ENCODE measurements around the gene BEST4.
"Not testable (repeated sequence)": the region's sequence is repeated elsewhere in the genome, so short reads cannot be mapped to it uniquely, and the experiment has no call there.

Gene BEST4

DNA sequence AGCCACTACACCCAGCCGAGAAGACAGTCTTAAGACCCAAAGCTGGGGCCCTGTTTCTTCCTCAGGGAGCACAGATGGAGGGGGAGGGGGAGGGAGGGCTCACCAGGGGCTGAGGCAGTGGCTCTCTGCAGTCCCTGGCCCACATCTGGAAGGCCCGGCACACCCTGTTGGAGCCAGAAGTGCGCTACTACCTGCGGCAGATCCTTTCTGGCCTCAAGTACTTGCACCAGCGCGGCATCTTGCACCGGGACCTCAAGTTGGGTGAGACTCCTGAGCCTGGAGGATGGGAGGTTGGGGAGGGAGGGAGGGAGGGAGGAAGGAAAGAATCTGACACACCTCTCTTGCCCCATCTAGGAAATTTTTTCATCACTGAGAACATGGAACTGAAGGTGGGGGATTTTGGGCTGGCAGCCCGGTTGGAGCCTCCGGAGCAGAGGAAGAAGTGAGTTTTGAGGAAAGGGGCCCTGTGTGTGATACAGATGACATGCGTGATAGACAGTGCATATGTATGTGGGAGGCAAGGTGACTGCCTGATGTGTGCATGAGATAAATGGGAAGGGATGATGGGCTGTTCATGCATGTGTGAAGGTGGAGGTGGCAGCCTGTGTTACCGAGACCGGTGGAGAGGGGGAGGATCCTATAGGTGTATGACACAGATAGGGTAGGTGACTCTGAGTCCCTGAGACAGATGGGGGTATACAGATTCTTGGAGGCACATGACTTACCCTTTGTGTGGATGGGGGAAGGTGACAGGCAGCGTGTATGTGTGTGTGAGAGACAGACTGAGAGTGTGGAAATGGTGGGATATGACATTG, 13.7 kb upstream of the BEST4 start:
- DNase-seq (ENCODE audit: low spot score in 2 of 2): no peak
- Mint-ChIP-seq H3K9me3 (no peaks in the 10 kb centered on the region), H3K27me3 (no peaks in the 10 kb centered on the region), H3K27ac (peak overlapping the region; percentile 36), H3K4me3 (peak overlapping the region; percentile 85), H3K4me1 (peaks cover 17% of the 10 kb centered on the region), H3K36me3 (peaks cover 11% of the 10 kb centered on the region)
- no peak for ATAC-seq (ENCODE audit: low read depth)

DNA sequence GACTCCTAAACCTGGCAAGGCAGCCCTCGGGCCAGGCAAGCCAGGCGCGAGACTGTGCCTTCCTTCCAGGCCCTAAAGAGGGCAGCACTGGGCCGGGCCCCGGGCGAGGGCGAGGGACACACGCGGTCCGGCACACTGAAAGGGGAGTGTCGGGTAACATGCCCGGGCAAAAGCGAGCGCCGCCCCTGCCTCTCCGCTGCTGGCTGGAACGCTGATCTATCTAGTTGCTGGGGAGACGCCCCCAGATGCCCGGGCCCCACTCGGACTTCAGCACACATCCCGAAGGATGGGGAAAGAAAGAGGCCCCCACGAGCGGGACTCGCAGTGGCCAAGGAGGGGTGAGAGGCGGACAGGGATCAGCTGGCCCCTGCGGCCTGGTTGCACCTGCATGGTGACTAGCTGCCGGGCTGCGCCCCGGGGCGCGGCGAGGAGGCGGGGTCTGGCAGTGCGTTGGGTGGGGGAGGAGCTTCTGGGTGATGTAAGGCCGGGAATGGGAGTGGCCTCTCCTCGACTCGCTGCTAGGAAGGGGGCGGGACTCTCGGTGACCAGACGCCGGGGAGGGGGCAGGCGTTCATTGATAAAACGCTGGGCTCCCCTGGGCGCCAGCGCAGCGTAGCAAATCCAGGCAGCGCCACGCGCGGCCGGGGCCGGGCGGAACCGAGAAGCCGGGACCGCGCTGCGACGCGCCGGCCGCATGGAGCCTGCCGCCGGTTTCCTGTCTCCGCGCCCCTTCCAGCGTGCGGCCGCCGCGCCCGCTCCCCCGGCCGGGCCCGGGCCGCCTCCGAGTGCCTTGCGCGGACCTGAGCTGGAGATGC, 12.0 kb upstream of the BEST4 start, which contains the start of gene PLK3:
Gene PLK3 (plus strand): TSS at position 608 of the 815 bp plus-strand sequence. CDS start 87 bp downstream, at position 695.
- no peaks in the 10 kb centered on the region for H3K27me3 Mint-ChIP-seq
- H3K9me3 Mint-ChIP-seq: no peaks in the 10 kb centered on the region
- H3K4me1 Mint-ChIP-seq: peaks cover 17% of the 10 kb centered on the region
- peak within 1 kb of the TSS; percentile 87 for H3K4me3 Mint-ChIP-seq
- DNase-seq (ENCODE audit: low spot score in 2 of 2) (peak; percentile 96 to 97), ATAC-seq (ENCODE audit: low read depth) (peak; percentile 85)
- peaks cover 8% of the 10 kb centered on the region for H3K36me3 Mint-ChIP-seq
- H3K27ac Mint-ChIP-seq: peak within 1 kb of the TSS; percentile 89

DNA sequence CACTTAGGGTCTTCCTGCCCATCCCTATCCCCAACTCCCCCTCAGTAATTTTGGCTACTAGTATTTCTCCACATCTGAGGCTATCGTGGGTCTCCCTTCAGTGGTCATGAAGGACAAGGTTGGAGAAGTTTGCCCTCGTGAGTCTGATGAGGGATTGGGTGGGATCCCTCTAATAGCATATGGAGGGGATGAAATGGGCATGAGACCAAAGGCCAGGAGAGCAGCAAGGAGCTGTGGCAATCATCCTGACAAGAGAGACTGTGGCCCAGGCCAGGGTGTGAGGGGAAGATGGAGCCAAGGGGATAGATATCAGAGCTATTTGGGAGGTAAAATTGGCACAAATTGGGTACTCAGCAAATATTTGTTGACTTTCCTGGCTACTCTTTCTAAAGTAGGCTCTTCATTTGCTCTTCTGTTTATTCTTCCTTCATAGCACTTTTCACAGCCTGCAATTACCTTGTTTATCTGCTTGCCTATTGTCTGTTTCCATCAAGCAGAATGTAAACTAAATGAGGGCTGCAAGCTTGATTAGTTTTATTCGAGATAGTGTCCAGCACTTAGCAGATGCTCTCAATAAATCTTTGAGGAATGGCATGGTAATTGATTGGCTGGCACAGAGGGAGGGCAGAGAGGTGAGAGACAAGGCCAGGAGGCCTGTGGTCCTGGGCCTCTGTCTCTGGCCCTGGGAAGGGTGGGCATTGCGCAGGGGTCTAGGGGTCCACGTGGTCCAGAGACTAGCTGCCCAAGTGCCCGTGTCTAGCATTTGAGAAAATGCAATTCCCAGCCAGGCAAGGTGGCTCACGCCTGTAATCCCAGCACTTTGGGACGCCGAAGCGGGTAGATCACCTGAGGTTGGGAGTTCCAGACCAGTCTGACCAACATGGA, 10.8 kb upstream of the BEST4 start:
- peak overlapping the region; percentile 89 for H3K27ac Mint-ChIP-seq
- H3K4me1 Mint-ChIP-seq: peaks cover 17% of the 10 kb centered on the region
- H3K36me3 Mint-ChIP-seq: peaks cover 6% of the 10 kb centered on the region
- no peaks in the 10 kb centered on the region for H3K9me3 Mint-ChIP-seq
- no peak for DNase-seq (ENCODE audit: low spot score in 2 of 2)
- H3K27me3 Mint-ChIP-seq: no peaks in the 10 kb centered on the region
- H3K4me3 Mint-ChIP-seq: peak overlapping the region; percentile 32
- ATAC-seq (ENCODE audit: low read depth): no peak

DNA sequence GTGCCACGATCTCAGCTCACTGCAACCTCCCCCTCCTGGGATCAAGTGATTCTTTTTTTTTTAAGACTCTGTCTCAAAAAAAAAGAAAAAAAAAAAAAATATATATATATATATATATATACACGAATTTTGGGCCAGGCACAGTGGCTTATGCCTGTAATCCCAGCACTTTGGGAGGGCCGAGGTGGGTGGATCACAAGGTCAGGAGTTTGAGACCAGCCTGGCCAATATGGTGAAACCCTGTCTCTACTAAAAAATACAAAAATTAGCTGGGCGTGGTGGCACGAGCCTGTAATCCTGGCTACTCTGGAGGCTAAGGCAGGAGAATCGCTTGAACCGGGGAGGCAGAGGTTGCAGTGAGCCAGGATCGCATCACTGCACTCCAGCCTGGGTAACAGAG, 9.9 kb upstream of the BEST4 start:
- not testable (repeated sequence) for H3K27me3 Mint-ChIP-seq; H3K9me3 Mint-ChIP-seq; H3K4me3 Mint-ChIP-seq; ATAC-seq (ENCODE audit: low read depth); DNase-seq (ENCODE audit: low spot score in 2 of 2); H3K36me3 Mint-ChIP-seq; H3K27ac Mint-ChIP-seq
- peaks cover 14% of the 10 kb centered on the region for H3K4me1 Mint-ChIP-seq

DNA sequence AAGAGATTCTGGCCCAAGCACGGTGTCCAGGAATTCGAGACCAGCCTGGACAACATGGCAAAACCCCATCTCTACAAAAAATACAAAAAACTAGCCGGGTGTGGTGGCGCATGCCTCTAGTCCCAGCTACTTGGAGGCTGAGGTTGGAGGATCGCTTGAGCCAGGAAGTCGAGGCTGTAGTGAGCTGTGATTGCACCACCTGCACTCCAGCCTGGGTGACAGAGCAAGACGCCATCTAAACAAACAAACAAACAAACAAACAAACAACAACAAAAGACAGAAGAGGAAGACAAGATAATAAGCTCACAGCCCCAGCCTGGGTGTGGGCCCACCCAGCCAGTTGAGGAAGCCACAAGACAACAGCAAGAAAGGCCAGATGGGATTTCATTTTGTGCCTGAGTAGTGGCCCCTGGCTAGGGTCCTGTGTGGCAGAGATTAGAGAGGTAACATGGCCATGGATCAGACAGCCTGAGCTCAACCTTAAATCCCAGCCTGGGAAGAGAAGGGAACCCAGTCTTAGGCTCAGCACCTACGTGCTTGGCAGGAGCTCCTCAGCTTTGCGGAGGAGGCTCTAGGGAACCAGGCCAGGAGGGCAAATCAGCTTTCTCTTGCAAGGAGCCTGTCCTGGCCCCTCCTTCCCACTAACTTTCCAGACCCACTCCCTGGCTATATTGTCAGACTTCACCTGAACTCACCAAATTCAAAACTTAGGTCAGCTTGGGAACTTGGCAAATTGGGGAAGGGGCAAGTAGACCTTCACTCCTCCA, 4.9 kb upstream of the BEST4 start:
- H3K4me1 Mint-ChIP-seq: peaks cover 2% of the 10 kb centered on the region
- H3K27ac Mint-ChIP-seq: peak overlapping the region; percentile 16
- no peaks in the 10 kb centered on the region for H3K36me3 Mint-ChIP-seq
- no peaks in the 10 kb centered on the region for H3K27me3 Mint-ChIP-seq
- H3K4me3 Mint-ChIP-seq: no peak overlapping the region
- H3K9me3 Mint-ChIP-seq: no peaks in the 10 kb centered on the region
- DNase-seq (ENCODE audit: low spot score in 2 of 2): no peak
- ATAC-seq (ENCODE audit: low read depth): no peak

DNA sequence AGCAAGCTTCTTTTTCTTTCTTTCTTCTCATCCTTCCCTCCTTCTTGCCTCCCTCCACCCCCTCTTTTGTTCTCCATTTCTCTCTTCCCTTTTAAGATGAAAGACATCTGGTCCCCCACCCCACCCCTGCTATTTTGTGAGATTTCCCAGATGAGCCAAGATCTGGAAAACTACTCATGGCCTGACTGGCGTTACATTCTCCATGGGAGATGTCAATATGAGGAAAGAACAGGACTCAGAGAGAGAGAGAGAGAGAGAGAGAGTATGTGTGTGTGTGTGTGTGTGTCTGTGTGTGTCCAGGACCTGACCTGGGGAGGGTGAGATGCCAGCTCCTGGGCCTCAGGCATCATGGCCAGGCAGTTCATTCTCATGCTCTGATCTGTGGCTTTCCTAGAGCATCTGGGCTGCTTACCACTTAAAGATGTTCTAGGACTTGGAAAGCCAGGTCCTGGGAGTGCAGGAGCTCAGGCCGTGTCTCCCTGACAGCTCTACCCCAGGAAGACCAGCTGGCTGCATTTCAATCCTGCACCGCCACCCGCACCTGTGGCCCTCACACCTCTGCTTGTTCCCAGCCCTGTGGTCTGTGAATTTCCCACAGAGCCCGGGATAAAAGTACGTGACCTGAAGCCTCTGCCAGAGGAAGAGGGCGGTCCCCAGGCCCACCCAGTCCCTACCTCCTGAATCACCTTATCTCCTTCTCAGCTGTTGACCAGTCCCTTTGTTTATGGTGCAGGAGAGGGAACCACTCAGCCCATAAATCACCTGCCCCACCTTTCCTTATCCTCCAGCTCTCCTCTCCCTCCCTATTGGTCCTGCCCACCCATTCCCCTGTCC, 3.2 kb upstream of the BEST4 start:
- no peaks in the 10 kb centered on the region for H3K9me3 Mint-ChIP-seq
- peak overlapping the region; percentile 41 for H3K27ac Mint-ChIP-seq
- ATAC-seq (ENCODE audit: low read depth) (no peak), DNase-seq (ENCODE audit: low spot score in 2 of 2) (no peak)
- H3K27me3 Mint-ChIP-seq: no peaks in the 10 kb centered on the region
- peaks cover 6% of the 10 kb centered on the region for H3K4me1 Mint-ChIP-seq
- no peak overlapping the region for H3K4me3 Mint-ChIP-seq
- no peaks in the 10 kb centered on the region for H3K36me3 Mint-ChIP-seq

DNA sequence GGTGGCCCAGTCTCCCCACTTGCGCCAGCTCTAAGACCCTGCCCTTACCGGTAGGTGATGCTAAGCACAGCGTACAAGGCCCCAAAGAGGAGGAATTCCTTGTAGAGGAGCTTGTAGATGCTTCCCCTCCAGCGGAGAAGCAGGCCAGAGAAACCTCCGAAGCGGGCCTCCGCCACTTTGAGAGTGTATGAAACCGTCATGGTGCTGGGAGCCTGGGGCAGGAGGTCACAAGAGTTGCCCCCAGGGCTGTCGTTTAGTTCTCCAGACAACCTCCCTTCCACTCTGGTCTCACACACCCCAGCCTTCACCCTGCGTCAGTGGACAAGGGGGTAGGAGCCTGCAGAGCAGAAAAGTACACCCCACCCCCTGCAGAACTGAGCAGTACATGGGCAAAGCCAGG, 464 bp downstream of the BEST4 start:
- Mint-ChIP-seq H3K27me3 (no peaks in the 10 kb centered on the region), H3K9me3 (no peaks in the 10 kb centered on the region), H3K27ac (no peak overlapping the region), H3K4me1 (peaks cover 23% of the 10 kb centered on the region), H3K36me3 (no peaks in the 10 kb centered on the region), H3K4me3 (no peak overlapping the region)
- DNase-seq (ENCODE audit: low spot score in 2 of 2) (no peak), ATAC-seq (ENCODE audit: low read depth) (no peak)

DNA sequence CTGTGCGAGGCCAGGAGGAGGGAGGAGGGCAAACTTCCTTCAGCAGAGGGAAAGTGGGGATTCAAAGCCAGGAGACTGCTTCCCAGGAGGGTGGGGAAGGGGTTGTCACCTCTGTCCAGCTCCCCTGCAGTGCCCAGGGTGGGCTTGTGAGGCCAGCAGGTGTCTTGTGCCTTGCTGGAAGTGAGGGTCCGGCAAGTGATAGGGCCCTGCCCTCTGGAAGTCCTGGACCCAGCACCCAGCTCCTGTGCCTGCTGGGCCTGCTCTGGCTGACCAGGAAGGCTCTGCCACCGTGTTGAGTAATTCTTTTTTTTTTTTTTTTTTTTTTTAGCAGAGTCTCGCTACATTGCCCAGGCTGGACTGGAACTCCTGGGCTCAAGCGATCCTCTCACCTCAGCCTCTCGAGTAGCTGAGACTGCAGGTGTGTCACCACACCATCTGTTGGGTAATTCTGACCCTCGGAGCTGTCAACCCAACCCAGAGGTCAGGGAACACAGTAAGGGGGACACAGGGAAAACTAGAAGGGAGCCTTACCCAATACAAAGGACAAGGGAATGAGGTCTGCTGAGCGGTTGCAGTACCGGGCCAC, 1.0 kb downstream of the BEST4 start:
- H3K27me3 Mint-ChIP-seq: no peaks in the 10 kb centered on the region
- ATAC-seq (ENCODE audit: low read depth) (no peak), DNase-seq (ENCODE audit: low spot score in 2 of 2) (peak in 1 of 2 donors; percentile 13)
- peak overlapping the region; percentile 83 for H3K4me3 Mint-ChIP-seq
- H3K36me3 Mint-ChIP-seq: no peaks in the 10 kb centered on the region
- H3K4me1 Mint-ChIP-seq: peaks cover 23% of the 10 kb centered on the region
- H3K9me3 Mint-ChIP-seq: no peaks in the 10 kb centered on the region
- peak overlapping the region; percentile 92 for H3K27ac Mint-ChIP-seq

DNA sequence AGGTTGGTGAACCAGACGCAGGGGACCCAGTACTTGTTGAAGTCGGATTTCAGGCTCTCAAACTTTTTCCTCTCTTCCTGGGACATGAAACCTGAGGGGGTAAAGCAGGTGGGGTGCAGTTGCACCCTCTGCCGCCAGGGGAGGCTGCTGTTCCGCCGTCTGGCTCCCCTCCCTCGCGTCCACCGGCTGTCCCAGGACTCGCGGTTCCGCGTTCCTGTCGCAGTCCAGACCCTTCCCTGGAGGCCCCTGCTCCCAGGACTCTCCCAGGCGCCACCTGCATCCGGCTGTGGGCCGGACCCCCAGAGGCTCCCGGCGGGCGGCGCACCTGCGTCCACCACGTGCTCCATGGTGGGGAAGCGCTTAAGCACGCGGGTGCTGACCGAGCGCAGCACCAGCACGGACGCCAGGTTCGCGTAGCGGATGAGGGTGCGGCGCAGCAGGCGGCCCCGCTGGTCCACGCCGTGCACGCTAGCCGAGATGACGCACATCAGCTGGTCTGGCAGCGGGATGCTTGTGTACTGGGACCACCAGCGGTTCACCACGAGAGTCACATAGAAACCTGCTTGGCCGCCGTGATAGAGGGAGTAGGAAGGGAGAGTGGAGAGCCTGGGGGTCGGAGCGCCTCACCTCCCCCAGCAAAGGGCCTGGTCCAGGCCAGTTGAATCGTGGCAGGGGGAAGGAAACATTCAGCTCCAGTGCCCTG, 1.7 kb downstream of the BEST4 start:
- Mint-ChIP-seq H3K4me1 (peaks cover 23% of the 10 kb centered on the region), H3K9me3 (no peaks in the 10 kb centered on the region), H3K4me3 (peak overlapping the region; percentile 83), H3K27ac (peak overlapping the region; percentile 92), H3K27me3 (no peaks in the 10 kb centered on the region), H3K36me3 (peaks cover 2% of the 10 kb centered on the region)
- DNase-seq (ENCODE audit: low spot score in 2 of 2) (peak; percentile 79 to 91), ATAC-seq (ENCODE audit: low read depth) (peak; percentile 71)

DNA sequence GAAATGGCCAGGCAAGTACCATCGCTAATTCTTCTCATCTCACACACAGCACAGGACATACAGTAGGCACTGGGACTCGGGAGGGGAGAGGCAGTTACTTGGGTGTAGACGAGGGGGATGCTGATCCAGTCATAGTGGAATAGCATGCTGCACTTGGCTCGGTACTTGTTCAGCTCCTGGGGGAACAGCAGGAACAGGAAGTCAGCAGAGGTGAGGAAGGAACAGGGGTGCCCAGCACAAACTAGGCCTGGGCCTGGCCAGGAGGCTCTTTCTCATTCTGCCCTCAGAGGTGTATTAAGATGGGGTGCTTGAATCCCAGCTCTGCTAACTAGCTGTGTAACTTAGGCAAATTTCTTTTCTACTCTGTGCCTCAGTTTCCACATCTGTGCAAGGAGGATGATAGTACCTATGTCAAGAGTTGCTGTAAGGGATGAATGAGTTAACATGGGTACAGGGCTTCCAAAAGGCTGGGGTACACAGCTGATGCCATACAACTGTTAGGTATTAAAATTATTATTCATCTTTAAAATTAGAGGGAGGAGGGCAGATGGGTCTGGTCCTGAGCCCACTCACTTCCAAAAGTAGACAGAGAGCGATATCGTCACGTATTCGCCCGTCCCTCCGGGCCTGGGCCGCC, 2.4 kb downstream of the BEST4 start:
- Mint-ChIP-seq H3K27ac (peak overlapping the region; percentile 92), H3K4me1 (peaks cover 23% of the 10 kb centered on the region), H3K9me3 (no peaks in the 10 kb centered on the region), H3K27me3 (no peaks in the 10 kb centered on the region), H3K36me3 (peaks cover 5% of the 10 kb centered on the region), H3K4me3 (peak overlapping the region; percentile 83)
- ATAC-seq (ENCODE audit: low read depth) (no peak), DNase-seq (ENCODE audit: low spot score in 2 of 2) (no peak)

DNA sequence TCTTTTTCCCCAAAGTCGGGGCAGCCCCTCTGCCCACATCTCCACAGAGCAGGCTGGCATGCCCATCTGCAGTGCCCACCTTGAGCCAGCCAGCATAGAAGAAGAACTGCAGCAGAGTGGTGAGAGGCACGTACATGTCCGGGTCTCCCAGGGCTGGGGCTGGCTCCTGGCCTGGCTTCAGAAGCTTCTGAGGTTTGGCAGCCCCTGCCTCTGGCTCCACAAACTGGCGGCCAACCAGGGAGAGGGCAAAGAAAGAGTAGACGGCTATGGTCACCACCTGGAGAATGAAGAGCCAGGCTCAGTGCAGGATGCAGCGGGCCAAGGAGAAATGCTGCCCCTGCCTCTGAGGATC, 3.0 kb downstream of the BEST4 start:
- H3K9me3 Mint-ChIP-seq: no peaks in the 10 kb centered on the region
- no peak for DNase-seq (ENCODE audit: low spot score in 2 of 2)
- H3K27ac Mint-ChIP-seq: peak overlapping the region; percentile 58
- H3K4me3 Mint-ChIP-seq: peak overlapping the region; percentile 83
- H3K36me3 Mint-ChIP-seq: peaks cover 12% of the 10 kb centered on the region
- no peak for ATAC-seq (ENCODE audit: low read depth)
- H3K4me1 Mint-ChIP-seq: peaks cover 23% of the 10 kb centered on the region
- H3K27me3 Mint-ChIP-seq: no peaks in the 10 kb centered on the region

Data from memory B cell (primary cell).